Astrocyte (in vitro differentiated cells and primary cell): ENCODE data around the gene ANP32A. TPM values are rescaled to one million over a fixed set of nuclear protein-coding genes. Genes with fewer than 3 reads are reported as not detected.

Experiments used
- DNase-seq: peaks from one replicate; pipeline ENCODE4 v3.0.0-alpha.2; 2010; ENCODE audit warnings: low read depth
- FAIRE-seq: peaks from 2 replicates; lab custom pipeline; 2011; peaks lifted over from hg19 to GRCh38; lab: Jason Lieb, UNC
- H2AFZ ChIP-seq: 2 replicates; pipeline ENCODE4 v1.6.0; 2012; ENCODE audit warnings: low read depth, low read length, inconsistent platforms
- H3K27ac ChIP-seq: 2 replicates; pipeline ENCODE4 v1.5.1; 2011; ENCODE audit warnings: low read depth, low read length, inconsistent platforms
- H3K27me3 ChIP-seq: 2 replicates; pipeline ENCODE4 v1.6.0; 2011; ENCODE audit warnings: low read length, inconsistent platforms; ENCODE audit not compliant: insufficient read depth
- H3K36me3 ChIP-seq: 2 replicates; pipeline ENCODE4 v1.5.1; 2011; ENCODE audit warnings: low read length, inconsistent platforms; ENCODE audit not compliant: insufficient read depth
- H3K4me1 ChIP-seq: 2 replicates; pipeline ENCODE4 v1.5.1; 2011; ENCODE audit warnings: low read length, inconsistent platforms; ENCODE audit not compliant: insufficient read depth
- H3K4me2 ChIP-seq: 2 replicates; pipeline ENCODE4 v1.6.0; 2012; ENCODE audit warnings: low read length, inconsistent platforms
- H3K4me3 ChIP-seq: 2 replicates; pipeline ENCODE4 v1.5.1; 2011; ENCODE audit warnings: low read depth, mild to moderate bottlenecking, low read length, inconsistent platforms; ENCODE audit not compliant: insufficient read depth
- H3K79me2 ChIP-seq: 2 replicates; pipeline ENCODE4 v1.6.0; 2012; ENCODE audit warnings: mild to moderate bottlenecking, low read length, inconsistent platforms; ENCODE audit not compliant: insufficient read depth
- H3K9ac ChIP-seq: 2 replicates; pipeline ENCODE4 v1.6.0; 2012; ENCODE audit warnings: mild to moderate bottlenecking, low read length, inconsistent platforms
- H3K9me3 ChIP-seq: 2 replicates; pipeline ENCODE4 v1.5.1; 2012; ENCODE audit warnings: low read depth, mild to moderate bottlenecking, low read length, inconsistent platforms; ENCODE audit not compliant: insufficient read depth
- H4K20me1 ChIP-seq: 2 replicates; pipeline ENCODE4 v1.6.0; 2012; ENCODE audit warnings: low read length, inconsistent platforms; ENCODE audit not compliant: insufficient read depth
- H3K27ac Mint-ChIP-seq: one replicate; pipeline ENCODE4 v1.8.0; 2021; ENCODE audit warnings: mild to moderate bottlenecking, mixed read lengths; ENCODE audit not compliant: unreplicated experiment
- H3K27me3 Mint-ChIP-seq: one replicate; pipeline ENCODE4 v1.8.0; 2021; ENCODE audit warnings: low read depth, mixed read lengths; ENCODE audit not compliant: unreplicated experiment
- H3K36me3 Mint-ChIP-seq: one replicate; pipeline ENCODE4 v1.8.0; 2021; ENCODE audit warnings: low read depth, mixed read lengths; ENCODE audit not compliant: unreplicated experiment
- H3K4me1 Mint-ChIP-seq: one replicate; pipeline ENCODE4 v1.8.0; 2021; ENCODE audit warnings: low read depth, mixed read lengths; ENCODE audit not compliant: unreplicated experiment
- H3K4me3 Mint-ChIP-seq: one replicate; pipeline ENCODE4 v1.8.0; 2021; ENCODE audit warnings: mild to moderate bottlenecking, moderate library complexity, mixed read lengths; ENCODE audit not compliant: unreplicated experiment
- H3K9me3 Mint-ChIP-seq: one replicate; pipeline ENCODE4 v1.8.0; 2021; ENCODE audit warnings: mild to moderate bottlenecking, mixed read lengths; ENCODE audit not compliant: unreplicated experiment
- CTCF ChIP-seq: IDR thresholded peaks from 2 replicates; pipeline ENCODE4 v1.5.1; 2011; ENCODE audit warnings: low read depth, mild to moderate bottlenecking, inconsistent platforms, low read length, moderate library complexity; ENCODE audit not compliant: insufficient read depth
- EZH2 ChIP-seq: IDR thresholded peaks from 2 replicates; pipeline ENCODE4 v1.6.1; 2012; ENCODE audit warnings: mild to moderate bottlenecking, low read length, inconsistent platforms; ENCODE audit not compliant: insufficient read depth
- total RNA-seq: library from RNA; stranded (reverse); gene quantifications from 2 replicates; pipeline ENCODE4 v1.2.1, GENCODE V29; 2021

Gene ANP32A
- total RNA-seq, 1 donor from 2014 or later, result 138 TPM

- Mint-ChIP-seq H3K36me3 (no peaks in the 10 kb centered on the region), H3K4me1 (peaks cover 3% of the 10 kb centered on the region), H3K27me3 (peaks cover 13% of the 10 kb centered on the region), H3K27ac (no peak overlapping the region), H3K4me3 (no peak overlapping the region), H3K9me3 (no peaks in the 10 kb centered on the region)
- DNase-seq (no peak), FAIRE-seq (no peak)
- H3K4me1 ChIP-seq, result no peaks in the 10 kb centered on the region
- H3K9ac ChIP-seq, result no peak overlapping the region
- no peak for TF ChIP-seq CTCF
- no peak for TF ChIP-seq EZH2
- no peaks in the 10 kb centered on the region for H3K79me2 ChIP-seq
- no peaks in the 10 kb centered on the region for H3K36me3 ChIP-seq
- no peak overlapping the region for H3K4me3 ChIP-seq
- H4K20me1 ChIP-seq, result no peaks in the 10 kb centered on the region
- no peak overlapping the region for H3K27ac ChIP-seq
- no peaks in the 10 kb centered on the region for H3K9me3 ChIP-seq
- H3K4me2 ChIP-seq, result no peak overlapping the region
- H3K27me3 ChIP-seq, result no peaks in the 10 kb centered on the region
- H2AFZ ChIP-seq, result no peak overlapping the region
Measured at GRCh38 chr15:68767833-68768232, 52.9 kb downstream of the ANP32A start.

- Histone ChIP-seq H3K27ac (no peak overlapping the region), H3K27me3 (no peaks in the 10 kb centered on the region), H3K79me2 (no peaks in the 10 kb centered on the region), H2AFZ (no peak overlapping the region), H3K9me3 (no peaks in the 10 kb centered on the region), H3K4me2 (no peak overlapping the region), H3K9ac (no peak overlapping the region), H3K4me1 (no peaks in the 10 kb centered on the region), H3K4me3 (no peak overlapping the region), H3K36me3 (no peaks in the 10 kb centered on the region), H4K20me1 (no peaks in the 10 kb centered on the region)
- Mint-ChIP-seq H3K4me3 (no peak overlapping the region), H3K36me3 (no peaks in the 10 kb centered on the region), H3K4me1 (peaks cover 3% of the 10 kb centered on the region), H3K27me3 (peaks cover 6% of the 10 kb centered on the region), H3K9me3 (no peaks in the 10 kb centered on the region), H3K27ac (no peak overlapping the region)
- TF ChIP-seq CTCF (no peak), EZH2 (no peak)
- no peak for DNase-seq
- no peak for FAIRE-seq
Measured at GRCh38 chr15:68765602-68766368, 54.9 kb downstream of the ANP32A start.

- H3K27me3 Mint-ChIP-seq, result no peaks in the 10 kb centered on the region
- DNase-seq, result no peak
Measured at GRCh38 chr15:68764090-68764489, 56.6 kb downstream of the ANP32A start.

More at GRCh38 chr15:68764090-68764489, 56.6 kb downstream of the ANP32A start:
- Mint-ChIP-seq H3K36me3 (no peaks in the 10 kb centered on the region), H3K4me1 (peaks cover 3% of the 10 kb centered on the region), H3K4me3 (no peak overlapping the region), H3K9me3 (no peaks in the 10 kb centered on the region), H3K27ac (no peak overlapping the region)
- H3K4me2 ChIP-seq, result no peak overlapping the region
- H3K4me3 ChIP-seq, result no peak overlapping the region
- TF ChIP-seq EZH2 (no peak), CTCF (no peak)
- H3K27me3 ChIP-seq, result no peaks in the 10 kb centered on the region
- H3K9ac ChIP-seq, result no peak overlapping the region
- FAIRE-seq, result no peak
- H3K36me3 ChIP-seq, result no peaks in the 10 kb centered on the region
- no peak overlapping the region for H2AFZ ChIP-seq
- no peak overlapping the region for H3K27ac ChIP-seq
- no peaks in the 10 kb centered on the region for H3K9me3 ChIP-seq
- H3K79me2 ChIP-seq, result no peaks in the 10 kb centered on the region
- H3K4me1 ChIP-seq, result no peaks in the 10 kb centered on the region
- H4K20me1 ChIP-seq, result no peaks in the 10 kb centered on the region
